Stomach smooth muscle (tissue), 2 donors: ENCODE data around the gene PSG7.
"Not testable (repeated sequence)": the region's sequence is repeated elsewhere in the genome, so short reads cannot be mapped to it uniquely, and the experiment has no call there.

Source experiments
- H3K27ac ChIP-seq: one replicate; pipeline ENCODE4 v1.7.0; 2013; ENCODE audit warnings: mild to moderate bottlenecking, low read length, inconsistent platforms
- H3K27me3 ChIP-seq, 2 donors: one replicate each; pipeline ENCODE4 v1.7.0; 2013; ENCODE audit warnings: low read length in 2 of 2; ENCODE audit not compliant: insufficient read depth in 2 of 2, control insufficient read depth in 1 of 2
- H3K36me3 ChIP-seq, 2 donors: one replicate each; pipeline ENCODE4 v1.7.0; 2013; ENCODE audit warnings: low read length in 2 of 2; ENCODE audit not compliant: control insufficient read depth in 2 of 2, insufficient read depth in 2 of 2
- H3K4me1 ChIP-seq: one replicate; pipeline ENCODE4 v1.7.0; 2013; ENCODE audit warnings: low read length; ENCODE audit not compliant: control insufficient read depth, insufficient read depth
- H3K4me3 ChIP-seq, 2 donors: one replicate each; pipeline ENCODE4 v1.7.0; 2013; ENCODE audit warnings: low read length in 2 of 2
- H3K9ac ChIP-seq, 2 donors: one replicate each; pipeline ENCODE4 v1.7.0; 2013; ENCODE audit warnings: low read length in 2 of 2, mild to moderate bottlenecking in 1 of 2
- H3K9me3 ChIP-seq, 2 donors: one replicate each; pipeline ENCODE4 v1.7.0; 2013; ENCODE audit warnings: low read length in 2 of 2; ENCODE audit not compliant: control insufficient read depth in 2 of 2
- donor health status: healthy.
- donor health status: Pancreatic carcinoma.

PSG7 gene

GRCh38 chr19:42882730-42883129 is 54.3 kb downstream of the PSG7 start:
- H3K4me1 ChIP-seq, H3K9me3 ChIP-seq, H3K27me3 ChIP-seq, H3K27ac ChIP-seq, H3K9ac ChIP-seq, H3K4me3 ChIP-seq, H3K36me3 ChIP-seq: not testable (repeated sequence)

GRCh38 chr19:42882010-42882409 is 55.0 kb downstream of the PSG7 start:
- not testable (repeated sequence) for H3K4me1 ChIP-seq, H3K36me3 ChIP-seq, H3K27me3 ChIP-seq, H3K4me3 ChIP-seq, H3K9ac ChIP-seq, H3K9me3 ChIP-seq, H3K27ac ChIP-seq

GRCh38 chr19:42881279-42881678 is 55.7 kb downstream of the PSG7 start:
- H3K27me3 ChIP-seq, H3K4me1 ChIP-seq, H3K9ac ChIP-seq, H3K36me3 ChIP-seq, H3K9me3 ChIP-seq, H3K4me3 ChIP-seq, H3K27ac ChIP-seq: not testable (repeated sequence)

GRCh38 chr19:42880621-42881020 is 56.4 kb downstream of the PSG7 start:
- not testable (repeated sequence) for H3K4me1 ChIP-seq, H3K4me3 ChIP-seq, H3K9me3 ChIP-seq, H3K9ac ChIP-seq, H3K27me3 ChIP-seq, H3K36me3 ChIP-seq, H3K27ac ChIP-seq

GRCh38 chr19:42879613-42880012 is 57.4 kb downstream of the PSG7 start, which contains the start of gene PSG1:
PSG1 (minus strand) TSS chr19:42879713; CDS start chr19:42879581, 132 bp downstream.
- H3K9ac ChIP-seq, result no peak within 1 kb of the TSS
- H3K9me3 ChIP-seq, result no peaks in the 10 kb centered on the region
- H3K4me1 ChIP-seq, result no peaks in the 10 kb centered on the region
- no peak within 1 kb of the TSS for H3K4me3 ChIP-seq
- no peaks in the 10 kb centered on the region for H3K36me3 ChIP-seq
- no peak within 1 kb of the TSS for H3K27ac ChIP-seq
- no peaks in the 10 kb centered on the region for H3K27me3 ChIP-seq

GRCh38 chr19:42876596-42876995 is 60.4 kb downstream of the PSG7 start:
- not testable (repeated sequence) for H3K36me3 ChIP-seq, H3K27me3 ChIP-seq, H3K9ac ChIP-seq, H3K4me3 ChIP-seq, H3K27ac ChIP-seq, H3K9me3 ChIP-seq, H3K4me1 ChIP-seq

GRCh38 chr19:42875881-42876280 is 61.1 kb downstream of the PSG7 start:
- H3K27ac ChIP-seq, H3K36me3 ChIP-seq, H3K9ac ChIP-seq, H3K27me3 ChIP-seq, H3K4me3 ChIP-seq, H3K9me3 ChIP-seq, H3K4me1 ChIP-seq: not testable (repeated sequence)

- H3K4me1 ChIP-seq, H3K9me3 ChIP-seq, H3K9ac ChIP-seq, H3K27me3 ChIP-seq, H3K27ac ChIP-seq, H3K36me3 ChIP-seq, H3K4me3 ChIP-seq: not testable (repeated sequence)
Observed at GRCh38 chr19:42874901-42875813, 61.9 kb downstream of the PSG7 start.

GRCh38 chr19:42874136-42874535 is 62.9 kb downstream of the PSG7 start:
- not testable (repeated sequence) for H3K4me3 ChIP-seq, H3K27me3 ChIP-seq, H3K36me3 ChIP-seq, H3K4me1 ChIP-seq, H3K9ac ChIP-seq, H3K27ac ChIP-seq, H3K9me3 ChIP-seq
